Measurements from ENCODE around the gene COL18A1. TPM values are rescaled to one million over a fixed set of nuclear protein-coding genes. Genes with fewer than 3 reads are reported as not detected.

Gene COL18A1
- total RNA-seq = 96.4 and 136 TPM in 2 replicates

DNA sequence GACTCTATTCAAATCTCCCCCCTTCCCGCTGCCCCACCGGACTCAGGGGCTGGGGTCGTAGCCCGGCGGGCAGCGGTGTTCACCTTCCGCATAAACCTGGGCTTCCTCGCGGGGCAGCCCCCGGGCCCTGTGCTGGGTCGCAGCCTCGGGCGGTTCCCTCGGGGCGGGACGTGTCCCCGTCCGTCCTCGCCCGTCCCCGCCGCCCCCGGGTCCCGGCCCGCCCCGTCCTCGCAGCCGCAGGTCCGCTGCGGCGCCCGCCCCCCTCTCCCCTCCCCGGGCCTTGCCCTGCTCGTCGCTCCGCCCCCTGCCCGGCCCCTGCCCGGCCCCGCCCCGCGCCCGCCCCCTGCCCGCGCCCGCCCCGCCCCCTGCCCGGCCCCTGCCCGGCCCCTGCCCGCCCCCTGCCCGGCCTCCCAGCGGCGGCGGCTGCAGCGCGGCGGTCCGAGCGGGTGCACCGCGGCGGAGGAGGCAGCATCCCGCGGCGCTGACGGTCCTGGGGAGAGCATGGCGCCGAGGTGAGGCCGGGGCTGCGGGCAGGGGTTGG is at the start of gene COL18A1:
COL18A1 (plus strand) TSS at position 436 of the 541 bp plus-strand sequence; CDS start at position 502, 66 bp downstream.

DNA sequence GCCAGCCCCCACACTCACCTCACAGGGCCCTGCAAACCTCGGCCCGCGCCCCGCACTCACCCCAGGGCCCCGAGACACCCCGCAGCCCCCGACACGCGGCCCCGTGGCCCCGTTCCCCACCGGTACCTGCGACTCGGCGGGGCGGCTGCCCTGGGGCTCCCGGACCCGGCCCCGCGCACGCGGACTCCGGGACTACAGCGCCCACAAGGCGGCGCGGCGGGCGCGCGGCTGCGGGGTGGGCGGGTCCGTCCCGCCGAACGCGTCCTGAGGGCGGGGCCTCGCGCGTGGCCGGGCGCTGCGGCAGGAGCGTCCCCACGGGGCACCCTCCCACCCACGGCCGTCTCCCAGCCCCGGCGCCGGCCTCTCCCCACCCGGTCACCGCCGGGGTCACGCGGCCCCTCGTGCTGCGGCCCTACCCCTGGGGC is 137.3 kb downstream of the COL18A1 start, which contains the start of gene SLC19A1:
SLC19A1 (minus strand) TSS at position 199 of the 425 bp plus-strand sequence. CDS start 4,481 bp downstream, outside the sequence.

Other genes with a start within 250 kb of the COL18A1 start
- gene POFUT2, start 117.3 kb upstream of the COL18A1 start, total RNA-seq = 14.5 and 14.7 TPM in 2 replicates
- 6.5 and 15.4 TPM in 2 replicates for gene SLC19A1, start 137.3 kb downstream of the COL18A1 start, total RNA-seq
- 0.23 and 0.30 TPM in 2 replicates for gene PCBP3, start 238.6 kb downstream of the COL18A1 start, total RNA-seq

Measured in hair follicular keratinocyte (primary cell).